Activated T-cell treated with anti-CD3 and anti-CD28 coated beads, Interleukin-2, amount 50 U/mL, for 1 hour (primary cell): ENCODE results near the gene CCDC68.

Experiments used
- DNase-seq: peaks from one replicate; pipeline ENCODE4 v3.0.0-alpha.2; 2020

Gene CCDC68

DNA sequence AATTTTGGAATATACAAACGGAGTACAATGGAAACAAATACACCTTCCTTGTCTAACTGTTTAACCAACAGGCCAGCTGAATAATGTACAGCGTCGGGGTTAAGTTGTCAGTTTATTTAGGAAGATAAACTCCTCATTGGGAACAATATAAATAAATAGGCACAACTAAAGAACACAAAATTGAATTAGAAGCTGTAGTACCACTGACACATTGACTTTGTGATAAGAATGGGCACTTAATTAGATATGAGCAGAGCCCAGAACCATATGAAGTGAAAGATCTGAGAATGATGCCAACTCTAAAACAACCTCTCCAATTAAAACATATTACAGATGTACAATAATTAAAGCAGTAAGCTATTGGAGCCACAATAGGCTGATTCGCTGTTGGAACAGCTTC, 44.4 kb downstream of the CCDC68 start:
- DNase-seq = no peak

DNA sequence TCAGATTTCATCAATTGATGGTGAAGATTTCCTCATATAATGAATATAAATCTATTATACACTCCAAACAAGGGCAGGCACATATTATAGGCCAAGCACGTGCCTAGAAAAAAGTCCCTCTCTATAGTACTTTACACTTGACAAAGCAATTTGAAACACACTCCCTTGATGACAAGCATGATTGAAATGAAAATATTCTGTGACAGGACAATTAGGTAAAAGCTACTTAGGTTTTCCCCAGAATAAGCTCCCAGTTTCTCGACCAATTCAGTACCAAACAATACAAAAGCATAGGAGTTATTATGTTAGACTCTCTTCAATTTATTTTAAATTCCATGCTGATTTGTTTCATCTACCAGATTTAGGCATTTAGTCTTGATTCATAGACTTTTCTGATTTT, 47.7 kb downstream of the CCDC68 start:
- no peak for DNase-seq

DNA sequence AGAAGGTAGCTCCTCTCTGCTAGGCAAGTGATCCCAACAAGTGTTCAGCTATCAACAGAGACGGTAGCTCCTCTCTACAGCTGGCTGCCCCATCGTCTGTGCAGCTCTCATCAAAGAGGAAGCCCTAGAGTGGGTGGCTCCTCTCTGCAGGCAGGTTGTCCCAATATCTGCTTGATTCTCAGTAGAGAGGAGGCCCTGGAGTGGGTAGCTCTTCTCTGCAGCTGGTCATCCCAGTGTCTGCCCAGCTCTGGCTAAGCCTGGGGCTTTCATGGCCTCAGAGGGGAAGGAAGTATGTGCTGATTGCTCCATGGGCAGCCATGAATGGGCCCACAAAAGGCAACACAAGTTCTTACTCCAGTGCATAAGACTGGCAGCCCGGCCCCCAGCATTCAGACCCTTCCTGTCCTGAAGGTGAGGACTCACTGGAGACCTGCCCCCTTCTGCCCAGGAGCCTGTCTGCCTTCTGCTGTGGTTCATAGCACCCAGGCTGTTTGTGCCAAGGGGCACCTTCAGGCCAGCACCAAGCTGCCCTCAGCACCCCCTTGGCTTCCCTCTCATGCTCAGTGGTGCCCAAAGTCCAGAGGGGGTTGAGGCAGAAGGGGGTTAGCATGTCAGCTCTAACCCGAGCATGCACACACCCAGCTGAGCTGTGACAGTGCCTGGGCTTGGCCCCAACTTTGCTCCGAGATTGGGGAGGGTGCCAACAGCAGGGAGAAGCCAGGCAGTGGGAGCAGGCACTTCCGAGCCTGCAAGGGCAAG, 48.9 kb downstream of the CCDC68 start:
- no peak for DNase-seq

DNA sequence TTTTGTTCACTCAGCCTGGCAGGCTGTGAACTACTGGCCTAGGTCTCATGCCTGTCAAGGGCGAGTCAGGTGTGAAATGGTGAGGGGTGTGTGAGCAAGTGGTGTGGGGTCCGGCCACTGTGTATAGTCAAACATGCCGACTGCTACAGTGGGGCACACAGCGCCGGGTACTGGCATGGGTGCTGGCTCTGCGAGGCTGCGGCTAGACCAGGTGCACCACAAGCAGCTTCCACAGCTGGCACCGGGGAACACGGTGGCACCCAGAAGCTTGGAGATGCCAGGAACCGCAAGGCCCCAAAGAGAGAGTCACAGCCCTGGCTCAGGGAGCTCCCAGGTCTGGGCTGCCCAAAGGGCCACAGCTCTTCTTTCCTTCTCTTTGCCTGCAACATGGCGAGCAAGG, 49.7 kb downstream of the CCDC68 start:
- no peak for DNase-seq

DNA sequence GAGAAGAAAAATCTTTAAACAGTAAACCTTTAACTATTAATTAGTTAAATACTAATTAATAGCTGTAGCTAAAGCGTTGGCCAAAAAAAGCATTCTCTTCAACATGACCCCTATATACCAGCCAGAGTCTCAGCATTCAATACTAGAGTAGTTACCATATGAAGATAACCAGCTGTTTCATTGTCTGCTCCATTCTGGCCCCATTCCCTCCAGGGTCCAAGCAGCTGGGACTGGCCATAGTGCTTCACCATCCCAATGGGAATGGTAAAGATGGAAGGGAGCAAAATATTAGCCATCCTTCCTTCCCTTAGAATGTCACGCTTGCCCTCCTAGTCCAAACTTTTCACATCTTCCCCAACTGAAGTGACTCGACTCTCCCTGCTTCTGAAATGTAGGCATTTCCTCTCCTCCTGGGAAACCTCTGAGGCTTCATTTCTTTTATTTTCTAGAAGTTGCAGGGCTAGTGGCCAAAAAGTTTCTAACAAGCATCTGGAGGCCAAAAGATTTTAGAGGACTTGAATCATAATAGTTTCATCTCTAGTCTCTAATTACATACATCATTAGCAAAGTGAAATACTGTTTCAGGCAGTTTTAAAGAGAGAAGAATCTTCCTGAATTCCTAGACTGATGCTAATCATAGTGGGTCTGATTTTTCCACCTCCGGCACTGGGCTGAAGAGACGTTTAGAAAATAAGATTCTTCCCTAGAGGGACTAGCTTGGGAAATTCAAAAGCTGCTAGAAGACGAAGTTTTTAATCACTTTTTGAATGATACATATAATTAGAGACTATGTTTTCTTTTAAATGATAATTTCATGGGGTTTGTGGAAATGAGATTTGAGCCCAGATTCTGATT, 52.7 kb downstream of the CCDC68 start:
- no peak for DNase-seq

DNA sequence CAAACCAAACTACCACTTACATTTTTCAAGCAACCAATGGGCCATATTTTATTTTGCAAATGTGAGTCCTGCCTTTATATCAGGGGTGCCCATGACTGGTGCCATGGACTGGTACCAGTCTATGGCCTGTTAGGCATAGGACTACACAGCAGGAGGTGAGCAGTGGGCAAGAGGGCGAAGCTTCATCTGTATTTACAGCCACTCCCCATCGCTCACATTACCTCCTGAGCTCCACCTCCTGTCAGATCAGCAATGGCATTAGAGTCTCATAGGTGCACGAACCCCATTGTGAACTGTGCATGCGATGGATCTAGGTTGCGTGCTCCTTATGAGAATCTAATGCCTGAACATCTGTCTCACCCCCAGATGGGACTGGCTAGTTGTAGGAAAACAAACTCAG, 53.6 kb downstream of the CCDC68 start:
- no peak for DNase-seq

DNA sequence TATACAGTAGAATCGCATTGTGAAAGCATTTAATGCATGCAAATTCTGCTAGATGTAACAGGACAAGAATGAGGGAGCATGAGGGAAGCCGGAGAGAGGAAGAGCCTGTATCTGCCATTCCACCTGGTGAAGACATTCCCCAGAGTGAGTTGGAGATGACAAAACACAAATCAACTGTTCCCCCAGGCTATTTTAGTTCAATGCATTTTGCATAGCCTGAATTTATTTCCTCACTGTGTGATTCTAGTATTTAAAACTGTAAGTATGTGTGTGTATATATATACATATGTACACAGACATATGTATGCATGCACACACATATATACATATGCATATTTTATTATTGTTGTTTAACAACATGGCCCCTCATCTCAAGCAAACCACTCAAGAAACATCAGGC, 54.7 kb downstream of the CCDC68 start:
- DNase-seq = no peak

DNA sequence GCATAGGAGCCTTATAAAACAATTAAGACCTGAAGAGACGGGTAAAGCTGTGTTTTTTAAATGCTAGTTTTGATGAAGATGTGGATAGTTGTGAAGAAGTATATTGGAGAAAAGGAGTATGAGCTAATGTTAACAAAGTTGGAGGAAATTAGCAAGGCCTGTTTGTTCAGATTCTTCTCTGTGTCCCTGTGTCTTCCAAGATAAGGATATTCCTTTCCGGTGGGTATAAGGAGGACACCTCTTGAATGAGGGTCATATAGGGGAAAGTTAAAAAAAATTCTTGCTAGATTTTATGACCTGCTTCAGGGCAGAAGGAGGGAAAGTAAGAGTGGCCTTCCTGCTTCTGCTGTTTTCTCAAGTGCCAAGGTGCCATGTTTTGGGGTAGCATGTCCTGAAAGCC, 59.0 kb downstream of the CCDC68 start:
- no peak for DNase-seq

DNA sequence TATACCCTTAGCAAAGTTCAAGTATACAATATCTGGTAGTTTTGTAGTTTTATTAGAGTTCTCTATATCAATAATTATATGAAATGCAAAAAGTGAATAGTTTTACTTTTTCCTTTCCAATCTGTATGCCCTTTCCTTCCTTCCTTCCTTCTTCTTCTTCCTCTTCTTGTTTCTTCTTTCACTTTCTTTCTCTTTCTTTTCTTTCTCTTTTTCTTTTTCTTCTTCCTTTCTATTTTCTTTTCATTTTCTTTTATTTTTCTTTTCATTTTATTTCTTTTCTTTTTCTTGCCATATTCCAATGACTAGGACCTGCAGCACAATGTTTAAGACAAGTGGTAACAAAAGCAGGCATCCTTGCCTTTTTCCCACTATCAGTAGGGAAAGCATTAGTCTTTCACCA, 59.8 kb downstream of the CCDC68 start:
- no peak for DNase-seq

DNA sequence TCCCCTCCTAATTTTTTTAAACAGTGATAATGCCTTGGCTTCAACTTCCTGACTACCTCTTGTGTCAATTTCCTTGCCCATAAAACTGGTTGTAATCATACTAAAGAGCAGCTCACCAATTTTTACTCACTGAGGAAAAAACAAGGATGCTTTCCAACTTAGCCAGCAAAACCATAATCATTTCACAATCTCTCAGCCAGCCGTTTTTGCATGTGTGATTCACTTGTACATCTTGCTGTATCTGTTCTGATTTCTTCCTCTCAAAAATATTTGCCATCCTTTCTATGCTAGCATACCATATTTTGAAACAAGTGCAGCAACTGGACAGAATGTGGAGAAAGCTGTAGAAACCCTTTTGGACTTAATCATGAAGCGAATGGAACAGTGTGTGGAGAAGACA, 70.3 kb downstream of the CCDC68 start:
- no peak for DNase-seq

DNA sequence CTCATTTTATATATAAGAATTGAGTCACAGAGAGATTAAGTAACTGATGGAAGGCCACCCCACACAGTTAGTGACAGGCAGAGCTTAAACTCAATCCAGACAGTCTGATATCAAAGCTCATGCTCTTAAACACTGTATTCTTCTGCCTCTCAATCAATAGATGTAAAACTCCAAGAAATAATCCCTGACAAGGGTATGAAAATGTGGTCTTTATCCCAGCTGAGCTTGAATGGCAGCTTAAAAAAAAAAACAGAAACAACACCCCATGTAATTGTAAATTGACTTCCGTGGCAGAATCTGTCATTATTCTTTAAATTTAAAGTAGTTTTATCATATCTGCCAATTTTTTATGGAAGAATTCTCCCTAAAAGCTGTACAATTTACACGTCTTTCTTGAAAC, 70.9 kb downstream of the CCDC68 start:
- DNase-seq = no peak

DNA sequence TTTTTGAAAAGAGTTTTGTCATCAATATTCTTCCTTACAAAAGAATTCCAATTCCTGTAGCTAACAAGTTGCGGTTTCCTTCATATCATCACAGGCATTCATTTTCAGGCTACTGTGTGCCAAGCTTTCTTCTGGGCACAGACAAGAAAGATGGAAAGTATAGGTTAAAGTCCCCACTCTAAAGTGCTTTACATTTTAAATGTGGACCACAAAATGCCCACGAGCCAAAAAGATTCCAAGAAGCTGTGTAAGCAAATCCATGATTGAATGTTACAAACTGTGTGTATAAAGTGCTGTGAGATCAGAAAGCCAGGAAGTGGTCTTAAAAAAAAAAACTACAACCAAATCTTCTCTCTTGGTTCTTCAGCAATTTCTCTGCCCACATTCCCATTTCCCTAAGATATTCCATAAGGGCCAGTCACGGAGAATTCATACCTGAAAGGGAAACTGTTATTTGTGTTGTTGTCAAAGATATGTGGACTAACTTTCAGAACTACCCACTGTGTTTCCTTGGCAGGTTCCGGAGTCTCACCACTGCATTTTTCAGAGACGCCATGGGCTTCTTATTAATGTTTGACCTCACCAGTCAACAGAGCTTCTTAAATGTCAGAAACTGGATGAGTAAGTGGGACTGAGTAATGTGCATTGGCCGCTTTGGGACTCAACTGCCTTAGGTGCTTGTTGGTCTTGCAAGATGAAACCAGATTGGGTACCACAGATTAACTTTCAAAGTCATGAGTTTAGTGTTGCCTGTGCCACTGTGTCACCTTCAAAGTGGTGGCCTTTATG, 75.3 kb downstream of the CCDC68 start:
- DNase-seq = no peak

DNA sequence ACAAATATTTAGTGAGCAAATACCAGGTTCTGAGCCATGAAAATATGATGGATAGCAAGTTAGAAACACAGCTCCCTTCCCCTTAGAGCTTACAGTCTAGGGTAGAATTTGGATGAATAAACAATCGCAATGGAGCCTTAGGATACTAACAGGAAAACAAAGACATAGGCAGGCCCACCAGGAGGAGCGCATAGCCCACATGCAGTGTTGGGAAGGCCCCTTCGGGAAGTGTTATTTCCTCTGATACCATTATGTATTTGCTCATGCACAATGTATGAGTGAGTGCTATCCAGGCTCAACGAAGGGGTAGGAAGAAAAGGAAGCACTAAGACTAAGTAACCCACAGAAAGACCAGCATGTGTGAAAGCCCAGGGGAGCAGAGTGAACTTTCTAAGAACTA, 76.9 kb downstream of the CCDC68 start:
- no peak for DNase-seq

DNA sequence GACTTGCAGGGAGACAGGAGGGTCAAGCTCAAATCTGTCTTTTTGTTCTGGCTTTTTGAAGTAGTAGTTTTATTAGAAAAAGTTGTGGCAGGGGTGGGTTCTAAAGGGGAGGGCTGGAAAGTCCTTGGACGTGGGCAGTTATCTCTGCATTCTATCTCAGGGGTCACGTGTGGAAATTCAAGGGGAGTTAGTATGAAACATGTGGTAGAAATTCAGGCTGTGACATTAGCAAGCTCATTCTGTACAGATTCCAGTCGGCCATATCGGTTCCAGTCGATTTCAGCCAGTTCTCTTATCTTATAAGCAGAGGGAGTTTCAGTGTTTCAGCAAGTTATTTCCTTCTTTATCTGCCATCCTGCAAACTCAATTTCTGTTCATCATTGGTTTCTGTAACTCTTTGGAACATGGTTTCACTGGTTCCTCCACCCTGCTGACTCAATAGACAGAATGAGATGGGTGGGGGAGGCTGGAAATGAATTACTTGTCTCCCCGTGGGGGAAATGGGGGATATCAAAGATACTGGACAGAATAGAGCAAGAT, 78.0 kb downstream of the CCDC68 start:
- DNase-seq = no peak

DNA sequence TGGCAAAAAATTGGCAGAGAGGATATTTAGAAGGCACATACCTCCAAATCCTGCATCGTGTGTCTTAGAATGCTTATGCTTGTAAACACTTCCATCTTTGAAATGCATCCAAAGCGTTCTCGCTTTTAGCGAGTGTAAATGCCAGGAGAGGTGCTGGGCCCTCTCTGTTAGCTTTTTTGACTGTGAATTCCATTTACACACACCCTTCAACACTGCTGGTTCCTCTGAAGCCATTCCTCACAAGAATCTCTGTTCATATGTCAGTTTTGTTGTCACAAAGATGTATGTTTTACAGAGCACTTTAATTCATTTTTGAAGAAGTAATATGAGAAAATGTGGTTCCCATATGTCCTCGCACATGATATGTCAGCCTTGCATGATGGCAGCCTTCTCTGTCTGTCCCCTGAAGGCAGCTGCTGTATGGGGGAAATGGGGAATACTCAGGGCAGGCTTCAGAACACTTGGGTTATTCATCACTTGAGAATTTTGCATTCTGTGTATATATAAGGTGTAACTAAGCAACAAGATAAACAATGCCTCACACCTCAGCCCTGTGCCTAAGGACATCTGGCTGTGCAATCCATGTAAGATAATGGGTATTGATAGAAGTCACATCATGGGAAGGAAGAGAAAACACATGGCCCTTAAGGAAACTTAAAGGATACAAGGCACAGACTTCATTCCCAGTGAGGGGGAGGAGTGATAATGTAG, 78.7 kb downstream of the CCDC68 start:
- DNase-seq = no peak

DNA sequence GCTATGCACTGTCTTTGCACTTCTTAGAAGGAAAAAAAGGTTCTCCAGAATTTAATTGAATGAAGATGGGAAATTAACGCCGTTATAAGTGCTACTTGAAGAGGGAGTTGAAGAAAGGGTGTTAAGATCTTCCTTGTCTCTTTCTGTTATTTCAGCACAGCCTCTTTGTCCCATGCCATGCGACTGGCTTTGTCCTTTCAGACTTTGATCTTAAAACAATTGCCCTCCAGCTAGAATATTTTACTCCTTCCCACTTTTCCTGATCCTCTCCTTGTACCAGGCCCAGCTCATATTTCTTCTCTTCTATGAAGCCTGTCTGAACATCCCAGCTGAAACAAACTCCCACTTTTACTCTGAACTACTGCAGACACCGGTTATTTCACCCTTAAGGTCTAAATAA, 79.6 kb downstream of the CCDC68 start:
- no peak for DNase-seq

DNA sequence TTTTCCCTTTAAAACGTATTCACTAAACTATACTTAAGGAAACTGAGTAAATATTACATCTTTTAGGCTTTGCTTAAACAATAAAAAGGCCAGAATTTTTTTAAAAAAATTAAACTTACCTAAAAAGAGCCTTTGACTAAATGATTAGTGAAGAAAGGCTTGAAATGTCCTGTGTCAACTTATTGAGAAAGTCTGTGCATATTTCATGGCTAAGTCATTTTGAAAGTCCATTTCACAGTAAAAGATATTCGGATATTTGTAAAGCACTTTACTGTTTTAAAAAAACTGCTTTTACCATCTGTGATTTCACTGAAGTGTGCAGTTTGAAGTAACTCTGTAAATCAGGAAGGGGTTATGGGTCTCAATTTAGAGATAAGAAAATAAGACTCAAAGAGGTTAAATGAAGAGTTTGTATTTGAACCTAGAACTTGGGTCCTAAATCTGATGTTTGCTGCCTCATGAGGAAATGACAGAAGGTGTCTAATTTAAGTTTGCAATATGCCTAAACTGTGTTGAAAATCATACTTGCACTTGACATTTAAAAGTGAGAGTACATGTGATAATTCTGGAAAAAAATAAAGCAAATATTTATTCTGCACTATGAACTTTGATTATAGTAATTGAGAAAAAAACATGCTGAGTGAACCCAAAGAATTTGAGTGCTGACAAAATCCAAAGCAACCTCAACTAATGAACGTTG, 80.5 kb downstream of the CCDC68 start:
- no peak for DNase-seq

DNA sequence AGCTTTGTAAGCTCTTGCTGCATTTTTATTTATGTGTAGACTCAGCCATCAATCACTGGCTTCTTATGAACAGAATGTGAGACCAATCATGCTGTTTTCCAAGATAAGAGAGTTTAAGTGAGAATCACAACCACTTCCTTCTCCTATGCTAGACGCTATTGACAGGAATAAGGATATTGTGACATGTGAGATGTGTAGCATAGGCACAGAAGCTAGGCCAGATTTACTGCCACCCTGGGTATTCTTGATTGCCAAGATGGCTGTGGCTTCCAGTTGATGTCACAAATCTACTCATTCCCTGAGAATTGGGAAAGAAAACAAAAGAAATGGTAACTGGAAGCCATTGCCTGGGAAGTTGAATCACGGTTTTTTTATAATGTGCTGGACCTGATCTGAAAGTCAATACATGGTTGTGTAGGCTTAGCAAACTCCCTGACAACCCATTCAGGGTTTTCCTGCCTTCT, 81.1 kb downstream of the CCDC68 start:
- DNase-seq = no peak

DNA sequence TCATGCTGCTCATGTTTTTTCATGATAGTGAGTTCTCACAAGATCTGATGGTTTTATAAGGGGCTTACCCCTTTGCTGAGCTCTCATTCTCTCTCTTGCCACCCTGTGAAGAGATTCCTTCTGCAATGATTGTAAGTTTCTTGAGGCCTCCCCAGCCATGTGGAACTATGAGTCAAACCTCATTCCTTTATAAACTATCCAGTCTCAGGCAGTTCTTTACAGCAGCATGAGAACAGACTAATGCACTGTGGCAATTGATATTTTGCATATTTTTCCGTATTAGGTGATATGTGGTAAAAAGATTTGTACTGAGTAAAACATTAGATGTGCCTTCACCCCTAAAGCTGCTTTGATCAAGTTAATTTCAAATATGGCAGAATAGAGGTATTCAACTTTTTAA, 82.2 kb downstream of the CCDC68 start:
- no peak for DNase-seq

DNA sequence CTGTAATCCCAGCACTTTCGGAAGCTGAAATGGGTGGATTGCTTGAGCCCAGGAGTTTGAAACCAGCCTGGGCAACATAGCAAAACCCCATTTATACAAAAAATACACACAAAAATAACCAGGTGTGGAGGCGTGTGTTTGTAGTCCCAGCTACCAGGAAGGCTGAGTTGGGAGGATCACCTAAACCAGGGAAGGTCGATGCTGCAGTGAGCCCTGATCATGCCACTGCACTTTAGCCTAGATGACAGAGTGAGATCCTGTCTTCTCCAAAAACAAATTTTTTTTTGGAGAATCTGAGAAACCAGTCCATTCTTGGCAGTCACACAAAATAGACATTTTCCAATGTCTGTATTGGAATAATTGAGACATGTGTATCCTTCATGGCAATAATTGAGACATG, 84.2 kb downstream of the CCDC68 start:
- DNase-seq = no peak

DNA sequence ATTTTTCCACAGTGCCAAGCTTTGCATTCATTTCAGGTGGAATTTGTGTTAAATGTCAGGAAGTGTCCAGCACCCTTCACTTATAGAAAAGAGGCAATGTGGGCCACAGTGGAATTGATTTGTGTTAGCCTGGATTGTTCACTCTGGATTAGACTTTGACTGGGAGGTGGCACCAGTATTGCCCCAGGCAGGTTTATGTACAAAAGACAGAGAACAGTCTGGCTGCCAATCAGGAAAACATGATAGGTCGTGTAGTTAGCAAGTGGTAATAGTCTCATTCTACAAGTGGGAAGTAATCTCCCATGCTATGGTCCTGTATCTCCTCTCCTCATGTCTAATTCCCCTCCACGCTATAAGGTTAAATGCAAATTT, 85.4 kb downstream of the CCDC68 start:
- DNase-seq = no peak

DNA sequence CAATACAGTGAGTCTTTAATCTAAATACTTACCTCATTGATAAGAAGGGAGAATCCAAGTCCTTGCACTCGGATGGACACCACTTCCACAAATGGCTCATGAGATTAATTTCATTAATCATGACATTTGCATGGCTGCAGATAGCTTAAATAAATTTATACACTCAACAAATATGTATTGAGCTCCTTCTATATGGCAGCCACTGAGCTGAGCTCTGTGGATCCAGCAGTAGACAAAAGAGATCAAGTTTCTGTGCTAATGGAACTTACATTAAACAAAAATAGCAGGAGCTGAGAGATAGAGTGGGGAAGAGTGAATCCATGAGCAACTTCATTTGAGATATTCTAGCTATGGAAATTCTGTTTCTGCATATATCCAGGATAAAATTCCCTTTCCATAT, 86.6 kb downstream of the CCDC68 start:
- DNase-seq = no peak
